ENCODE measurements around the gene STX5. TPM values are rescaled to one million over a fixed set of nuclear protein-coding genes. Genes with fewer than 3 reads are reported as not detected.
"Not testable (repeated sequence)": the region's sequence is repeated elsewhere in the genome, so short reads cannot be mapped to it uniquely, and the experiment has no call there.

The STX5 gene
- total RNA-seq, 1 donor from 2014 or later: 27.4 TPM

- peak; percentile 90 for DNase-seq (ENCODE audit: low read depth)
Observed at GRCh38 chr11:62786318-62787004, 45.4 kb downstream of the STX5 start.

GRCh38 chr11:62782753-62783152 is 49.1 kb downstream of the STX5 start:
- DNase-seq (ENCODE audit: low read depth): no peak

GRCh38 chr11:62778441-62778840 is 53.4 kb downstream of the STX5 start:
- DNase-seq (ENCODE audit: low read depth): no peak

GRCh38 chr11:62777389-62777788 is 54.5 kb downstream of the STX5 start:
- DNase-seq (ENCODE audit: low read depth): no peak

- DNase-seq (ENCODE audit: low read depth): no peak
Observed at GRCh38 chr11:62775646-62776045, 56.2 kb downstream of the STX5 start.

GRCh38 chr11:62774407-62774806 is 57.4 kb downstream of the STX5 start:
- no peak for DNase-seq (ENCODE audit: low read depth)

- DNase-seq (ENCODE audit: low read depth): peak; percentile 99
Observed at GRCh38 chr11:62771144-62772021, 60.5 kb downstream of the STX5 start, which contains the start of gene TAF6L. Gene TAF6L, plus strand, starts transcription at chr11:62771396. Its CDS starts 4,388 bp downstream, at chr11:62775784.

- no peak for DNase-seq (ENCODE audit: low read depth)
Observed at GRCh38 chr11:62770778-62771143, 61.1 kb downstream of the STX5 start.

- DNase-seq (ENCODE audit: low read depth): not testable (repeated sequence)
Observed at GRCh38 chr11:62760867-62761227, 71.0 kb downstream of the STX5 start.

- DNase-seq (ENCODE audit: low read depth): no peak
Observed at GRCh38 chr11:62757846-62758788, 73.7 kb downstream of the STX5 start.

Small RNA genes within 50 kb of the gene (microRNA-seq; reads per million reads assigned to microRNA genes)
- 0.97 reads per million for gene MIR6514
- gene MIR6748: not detected

Other genes starting within 250 kb of the STX5 start
- 7.5 and 8.1 TPM in 2 replicates for gene TUT1, start 240.5 kb downstream of the STX5 start, total RNA-seq
- gene MTA2, start 230.2 kb downstream of the STX5 start, total RNA-seq: 66.9 and 72.4 TPM in 2 replicates
- gene EML3, start 219.3 kb downstream of the STX5 start, total RNA-seq: 11.3 and 17.6 TPM in 2 replicates
- gene ROM1, start 218.8 kb downstream of the STX5 start, total RNA-seq: 1.5 and 2.8 TPM in 2 replicates
- 52.6 and 59.8 TPM in 2 replicates for gene B3GAT3, start 210.1 kb downstream of the STX5 start, total RNA-seq
- 168 and 174 TPM in 2 replicates for gene GANAB, start 185.4 kb downstream of the STX5 start, total RNA-seq
- 20.6 and 22.4 TPM in 2 replicates for gene INTS5, start 178.7 kb downstream of the STX5 start, total RNA-seq
- 32.2 and 40.7 TPM in 2 replicates for gene C11orf98, start 166.8 kb downstream of the STX5 start, total RNA-seq
- 3.2 and 12.4 TPM in 2 replicates for gene CSKMT, start 166.7 kb downstream of the STX5 start, total RNA-seq
- 5.7 and 6.3 TPM in 2 replicates for gene UQCC3, start 160.4 kb downstream of the STX5 start, total RNA-seq
- gene LBHD1, start 159.8 kb downstream of the STX5 start, total RNA-seq: 4.5 and 5.0 TPM in 2 replicates
- gene UBXN1, start 153.0 kb downstream of the STX5 start, total RNA-seq: 123 and 133 TPM in 2 replicates
- 195 and 219 TPM in 2 replicates for gene LRRN4CL, start 142.5 kb downstream of the STX5 start, total RNA-seq
- gene BSCL2, start 124.6 kb downstream of the STX5 start, total RNA-seq: 40.8 and 49.8 TPM in 2 replicates
- not detected in 2 replicates for gene GNG3, start 124.4 kb downstream of the STX5 start, total RNA-seq
- 8.0 and 8.6 TPM in 2 replicates for gene HNRNPUL2, start 104.6 kb downstream of the STX5 start, total RNA-seq
- gene TTC9C, start 103.6 kb downstream of the STX5 start, total RNA-seq: 19.7 and 30.9 TPM in 2 replicates
- gene ZBTB3, start 77.9 kb downstream of the STX5 start, total RNA-seq: 6.6 TPM in 2 replicates
- 67.8 and 69.4 TPM in 2 replicates for gene POLR2G, start 70.5 kb downstream of the STX5 start, total RNA-seq
- 22.1 and 24.9 TPM in 2 replicates for gene TAF6L, start 60.7 kb downstream of the STX5 start, total RNA-seq
- gene TMEM179B, start 44.6 kb downstream of the STX5 start, total RNA-seq: 30.9 and 52.2 TPM in 2 replicates
- gene TMEM223, start 40.0 kb downstream of the STX5 start, total RNA-seq: 23.9 and 33.4 TPM in 2 replicates
- gene NXF1, start 26.6 kb downstream of the STX5 start, total RNA-seq: 44.0 and 48.5 TPM in 2 replicates
- gene TEX54, start 790 bp upstream of the STX5 start, total RNA-seq: not detected in 2 replicates
- 37.9 and 48.1 TPM in 2 replicates for gene WDR74, start 7.5 kb upstream of the STX5 start, total RNA-seq
- gene SLC3A2, start 48.8 kb upstream of the STX5 start, total RNA-seq: 141 and 195 TPM in 2 replicates
- gene CHRM1, start 89.3 kb upstream of the STX5 start, total RNA-seq: not detected in 2 replicates
- not detected in 2 replicates for gene SLC22A6, start 152.9 kb upstream of the STX5 start, total RNA-seq
- gene SLC22A8, start 183.8 kb upstream of the STX5 start, total RNA-seq: not detected in 2 replicates

All from myocyte (in vitro differentiated cells).